Retina (tissue), 1 donor: ENCODE results near the gene WWOX.

Experiments
- DNase-seq: peaks from one replicate; pipeline ENCODE4 v3.0.0-alpha.2; 2016

WWOX gene

GRCh38 chr16:78147911-78148401 is 48.5 kb downstream of the WWOX start:
- DNase-seq, result no peak

GRCh38 chr16:78150233-78150632 is 50.8 kb downstream of the WWOX start:
- no peak for DNase-seq

GRCh38 chr16:78154729-78155461 is 55.4 kb downstream of the WWOX start:
- DNase-seq, result no peak

- DNase-seq, result no peak
These were observed 56.4 kb downstream of the WWOX start for GRCh38 chr16:78155791-78156345.

GRCh38 chr16:78161023-78161729 is 61.7 kb downstream of the WWOX start:
- no peak for DNase-seq

- no peak for DNase-seq
These were observed 64.6 kb downstream of the WWOX start for GRCh38 chr16:78163772-78164670.

- no peak for DNase-seq
These were observed 71.1 kb downstream of the WWOX start for GRCh38 chr16:78170494-78170933.

GRCh38 chr16:78175287-78175686 is 75.8 kb downstream of the WWOX start:
- DNase-seq, result no peak

GRCh38 chr16:78176435-78176834 is 77.0 kb downstream of the WWOX start:
- no peak for DNase-seq

GRCh38 chr16:78177218-78177617 is 77.8 kb downstream of the WWOX start:
- DNase-seq, result no peak

- no peak for DNase-seq
These were observed 78.5 kb downstream of the WWOX start for GRCh38 chr16:78177987-78178386.

- DNase-seq, result no peak
These were observed 80.2 kb downstream of the WWOX start for GRCh38 chr16:78179666-78180065.

- DNase-seq, result no peak
These were observed 80.9 kb downstream of the WWOX start for GRCh38 chr16:78180349-78180748.

- no peak for DNase-seq
These were observed 84.2 kb downstream of the WWOX start for GRCh38 chr16:78183437-78184237.

- no peak for DNase-seq
These were observed 85.1 kb downstream of the WWOX start for GRCh38 chr16:78184238-78185183.

GRCh38 chr16:78189121-78189520 is 89.7 kb downstream of the WWOX start:
- DNase-seq, result no peak

- DNase-seq, result no peak
These were observed 93.5 kb downstream of the WWOX start for GRCh38 chr16:78192734-78193488.

GRCh38 chr16:78194948-78195347 is 95.5 kb downstream of the WWOX start:
- no peak for DNase-seq

- DNase-seq, result no peak
These were observed 96.3 kb downstream of the WWOX start for GRCh38 chr16:78195797-78196196.

- no peak for DNase-seq
These were observed 97.0 kb downstream of the WWOX start for GRCh38 chr16:78196502-78196901.
